CD4-positive, alpha-beta T cell treated with Interleukin-10 for 1 hour (primary cell): ENCODE measurements around the gene MYDGF.

ENCODE experiments used
- DNase-seq: peaks from one replicate; pipeline ENCODE4 v3.0.0-alpha.2; 2020

The MYDGF gene

GRCh38 chr19:4640247-4641000, 29.7 kb downstream of the MYDGF start:
- DNase-seq, result peak; percentile 3

- no peak for DNase-seq
Observed at GRCh38 chr19:4639531-4640246, 30.5 kb downstream of the MYDGF start.

- peak; percentile 99 for DNase-seq
Observed at GRCh38 chr19:4638828-4639530, 31.2 kb downstream of the MYDGF start, which contains the start of gene TNFAIP8L1. Gene TNFAIP8L1 (plus strand): TSS chr19:4639516. CDS start chr19:4651870, 12,354 bp downstream.

- no peak for DNase-seq
Observed at GRCh38 chr19:4638317-4638716, 31.8 kb downstream of the MYDGF start.

GRCh38 chr19:4636761-4637160, 33.4 kb downstream of the MYDGF start:
- no peak for DNase-seq

- DNase-seq, result peak; percentile 77
Observed at GRCh38 chr19:4636151-4636717, 33.9 kb downstream of the MYDGF start.

GRCh38 chr19:4635754-4636116, 34.4 kb downstream of the MYDGF start:
- no peak for DNase-seq

- DNase-seq, result peak; percentile 68
Observed at GRCh38 chr19:4633140-4633967, 36.8 kb downstream of the MYDGF start.

- no peak for DNase-seq
Observed at GRCh38 chr19:4624733-4625362, 45.3 kb downstream of the MYDGF start.

- DNase-seq, result no peak
Observed at GRCh38 chr19:4624301-4624700, 45.8 kb downstream of the MYDGF start.

GRCh38 chr19:4622695-4623421, 47.3 kb downstream of the MYDGF start:
- DNase-seq, result no peak

- DNase-seq, result no peak
Observed at GRCh38 chr19:4620675-4621074, 49.5 kb downstream of the MYDGF start.

GRCh38 chr19:4619668-4620294, 50.4 kb downstream of the MYDGF start:
- no peak for DNase-seq

GRCh38 chr19:4618019-4618418, 52.1 kb downstream of the MYDGF start:
- DNase-seq, result no peak

GRCh38 chr19:4613254-4613751, 56.8 kb downstream of the MYDGF start:
- DNase-seq, result no peak

GRCh38 chr19:4609878-4610511, 60.1 kb downstream of the MYDGF start:
- DNase-seq, result no peak
